ENCODE measurements around the gene ADAMTS2.

- TF ChIP-seq CTCF (IDR thresholded peaks at IDR 0.05; ENCODE audit: borderline replicate concordance, extremely low read depth, low read length, poor library complexity, severe bottlenecking) (no peak), EZH2 (IDR thresholded peaks at IDR 0.05; ENCODE audit: borderline replicate concordance, low read depth, low read length, severe bottlenecking) (no peak)
Observed at GRCh38 chr5:179222246-179223017, 122.8 kb downstream of the ADAMTS2 start.

Measured in DND-41 (cell line).